ENCODE measurements around the gene ABTB1. TPM values are rescaled to one million over a fixed set of nuclear protein-coding genes. Genes with fewer than 3 reads are reported as not detected.

Gene ABTB1
- total RNA-seq, 6 experiments from 2014 or later, result 9.4 to 20.3 (median 12.2) TPM

DNA sequence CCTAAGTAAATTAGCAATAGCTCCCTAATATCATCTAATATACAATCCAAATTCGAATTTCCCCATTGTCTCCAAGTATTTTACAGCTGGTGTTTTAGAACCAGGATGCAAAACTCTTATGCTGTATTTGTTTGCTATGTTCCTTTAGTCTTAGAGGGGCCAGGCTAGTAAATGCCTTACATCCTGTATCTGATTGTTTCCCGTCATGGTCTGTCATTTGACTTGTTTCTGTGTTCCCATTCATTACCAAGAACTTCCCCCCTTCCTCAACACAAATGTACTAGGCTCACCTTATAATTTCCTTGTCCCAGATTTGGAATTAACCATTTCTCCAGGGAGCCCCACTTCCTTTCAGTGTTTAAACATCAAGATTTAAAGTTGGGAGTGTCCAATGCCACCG is 54.1 kb downstream of the ABTB1 start:
- intact Hi-C loops (cut with DNase I), result no loop called here

GRCh38 chr3:127728417-127729015 is 55.8 kb downstream of the ABTB1 start:
- no peak overlapping the region for H3K4me3 ChIP-seq
- H3K9me3 ChIP-seq, result no peaks in the 10 kb centered on the region
- TF ChIP-seq POLR2A (IDR thresholded peaks at IDR 0.05), result no peak
- TF ChIP-seq, protein P1, sequence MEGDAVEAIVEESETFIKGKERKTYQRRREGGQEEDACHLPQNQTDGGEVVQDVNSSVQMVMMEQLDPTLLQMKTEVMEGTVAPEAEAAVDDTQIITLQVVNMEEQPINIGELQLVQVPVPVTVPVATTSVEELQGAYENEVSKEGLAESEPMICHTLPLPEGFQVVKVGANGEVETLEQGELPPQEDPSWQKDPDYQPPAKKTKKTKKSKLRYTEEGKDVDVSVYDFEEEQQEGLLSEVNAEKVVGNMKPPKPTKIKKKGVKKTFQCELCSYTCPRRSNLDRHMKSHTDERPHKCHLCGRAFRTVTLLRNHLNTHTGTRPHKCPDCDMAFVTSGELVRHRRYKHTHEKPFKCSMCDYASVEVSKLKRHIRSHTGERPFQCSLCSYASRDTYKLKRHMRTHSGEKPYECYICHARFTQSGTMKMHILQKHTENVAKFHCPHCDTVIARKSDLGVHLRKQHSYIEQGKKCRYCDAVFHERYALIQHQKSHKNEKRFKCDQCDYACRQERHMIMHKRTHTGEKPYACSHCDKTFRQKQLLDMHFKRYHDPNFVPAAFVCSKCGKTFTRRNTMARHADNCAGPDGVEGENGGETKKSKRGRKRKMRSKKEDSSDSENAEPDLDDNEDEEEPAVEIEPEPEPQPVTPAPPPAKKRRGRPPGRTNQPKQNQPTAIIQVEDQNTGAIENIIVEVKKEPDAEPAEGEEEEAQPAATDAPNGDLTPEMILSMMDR (IDR thresholded peaks at IDR 0.05), result no peak
- no peak overlapping the region for H3K27ac ChIP-seq
- WGBS (ENCODE audit: insufficient coverage, low coverage, low lambda C conversion rate, missing lambda C conversion rate), result 54% methylated on average over 7 of the region's 7 CpGs
- H3K36me3 ChIP-seq, result no peaks in the 10 kb centered on the region
- ATAC-seq (peak in 1 of 4 donors; percentile 72), DNase-seq (no peak)
- no peaks in the 10 kb centered on the region for H3K27me3 ChIP-seq
- intact Hi-C loops (cut with DNase I), result no loop called here
- H3K4me1 ChIP-seq, result peaks cover 0 to 22% (median 0%) of the 10 kb centered on the region in 4 donors

More for the DNA sequence above, 54.1 kb downstream of the ABTB1 start:
- Histone ChIP-seq H3K27ac (no peak overlapping the region), H3K4me3 (no peak overlapping the region), H3K9me3 (no peaks in the 10 kb centered on the region), H3K27me3 (no peaks in the 10 kb centered on the region), H3K4me1 (peaks cover 0 to 22% (median 0%) of the 10 kb centered on the region in 4 donors), H3K36me3 (peaks cover 0 to 5% (median 0%) of the 10 kb centered on the region in 4 donors)
- no peak for DNase-seq
- WGBS (ENCODE audit: insufficient coverage, low coverage, low lambda C conversion rate, missing lambda C conversion rate), result 73% methylated on average over 3 of the region's 3 CpGs
- TF ChIP-seq, protein P1 (IDR thresholded peaks at IDR 0.05), result no peak
- TF ChIP-seq POLR2A (IDR thresholded peaks at IDR 0.05), result no peak
- ATAC-seq, result no peak

- Histone ChIP-seq H3K36me3 (no peaks in the 10 kb centered on the region), H3K27ac (no peak overlapping the region), H3K9me3 (no peaks in the 10 kb centered on the region), H3K4me3 (no peak overlapping the region), H3K4me1 (peaks cover 0 to 22% (median 0%) of the 10 kb centered on the region in 4 donors), H3K27me3 (no peaks in the 10 kb centered on the region)
- 71% methylated on average over 4 of the region's 4 CpGs for WGBS (ENCODE audit: insufficient coverage, low coverage, low lambda C conversion rate, missing lambda C conversion rate)
- intact Hi-C loops (cut with DNase I), result no loop called here
- no peak for DNase-seq
- TF ChIP-seq, protein P1 (IDR thresholded peaks at IDR 0.05), result no peak
- TF ChIP-seq POLR2A (IDR thresholded peaks at IDR 0.05), result no peak
- peak; percentile 44 to 65 (median 58) for ATAC-seq
Observed at GRCh38 chr3:127729556-127730056, 56.9 kb downstream of the ABTB1 start.

DNA sequence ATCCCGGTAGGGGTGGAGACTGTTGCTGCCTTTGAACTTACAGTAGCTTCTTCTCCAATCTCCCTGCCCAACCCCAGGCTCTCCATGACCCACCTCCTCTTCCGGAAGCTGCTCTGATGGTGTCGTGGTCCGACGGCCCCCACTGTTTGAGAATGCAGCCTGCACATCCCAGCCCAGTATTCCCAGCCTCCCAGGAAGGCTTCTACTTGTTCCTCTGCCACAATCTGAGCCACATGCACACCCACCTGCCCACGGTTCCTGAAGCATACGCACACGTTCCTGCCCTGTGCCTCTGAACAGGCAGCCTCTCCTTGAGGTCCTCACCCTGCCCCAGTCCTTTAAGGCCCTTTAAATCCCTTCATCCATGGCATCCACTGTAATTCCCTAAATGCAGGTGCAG is 57.4 kb downstream of the ABTB1 start:
- TF ChIP-seq POLR2A (IDR thresholded peaks at IDR 0.05), result no peak
- TF ChIP-seq, protein P1 (IDR thresholded peaks at IDR 0.05), result no peak
- H3K4me3 ChIP-seq, result no peak overlapping the region
- ATAC-seq (no peak), DNase-seq (no peak)
- H3K27me3 ChIP-seq, result no peaks in the 10 kb centered on the region
- H3K9me3 ChIP-seq, result no peaks in the 10 kb centered on the region
- no peak overlapping the region for H3K27ac ChIP-seq
- no peaks in the 10 kb centered on the region for H3K36me3 ChIP-seq
- intact Hi-C loops (cut with DNase I), result no loop called here
- 89% methylated on average over 6 of the region's 8 CpGs for WGBS (ENCODE audit: insufficient coverage, low coverage, low lambda C conversion rate, missing lambda C conversion rate)
- peaks cover 0 to 22% (median 0%) of the 10 kb centered on the region in 4 donors for H3K4me1 ChIP-seq

Other genes starting within 250 kb of the ABTB1 start
- gene TPRA1, start 82.2 kb upstream of the ABTB1 start, total RNA-seq, result 10 to 100 TPM; 13.9 to 25.9 (median 23.3) TPM
- gene MCM2, start 74.5 kb upstream of the ABTB1 start, total RNA-seq, result 10 to 100 TPM in 2 of 6 experiments, 1 to 10 TPM in 4; 1.6 to 25.3 (median 3.2) TPM
- 1 to 10 TPM in 1 of 6 experiments, under 1 TPM in 5; 0.19 to 1.6 (median 0.63) TPM for gene PODXL2, start 43.8 kb upstream of the ABTB1 start, total RNA-seq
- 100 to 1,000 TPM in 5 of 6 experiments, 10 to 100 TPM in 1; 97.0 to 168 (median 115) TPM for gene MGLL, start 149.6 kb downstream of the ABTB1 start, total RNA-seq
- gene KBTBD12, start 242.3 kb downstream of the ABTB1 start, total RNA-seq, result under 1 TPM in 1 of 6 experiments, not detected in 5; 0.22 TPM

Measured in right lobe of liver (tissue), 6 donors.